Hematopoietic multipotent progenitor cell treated with erythropoietin and hydrocortisone succinate and interleukin-3 and kit ligand, for 6 days (in vitro differentiated cells): ENCODE results near the gene ESYT1.
"Not testable (repeated sequence)": the region's sequence is repeated elsewhere in the genome, so short reads cannot be mapped to it uniquely, and the experiment has no call there.

Experiments
- DNase-seq: peaks from one replicate; pipeline ENCODE4 v3.0.0-alpha.2; 2015

The ESYT1 gene

GRCh38 chr12:56129206-56129941 is 1.3 kb downstream of the ESYT1 start:
- peak; percentile 89 for DNase-seq

GRCh38 chr12:56129942-56130495 is 2.0 kb downstream of the ESYT1 start:
- DNase-seq, result no peak

DNA sequence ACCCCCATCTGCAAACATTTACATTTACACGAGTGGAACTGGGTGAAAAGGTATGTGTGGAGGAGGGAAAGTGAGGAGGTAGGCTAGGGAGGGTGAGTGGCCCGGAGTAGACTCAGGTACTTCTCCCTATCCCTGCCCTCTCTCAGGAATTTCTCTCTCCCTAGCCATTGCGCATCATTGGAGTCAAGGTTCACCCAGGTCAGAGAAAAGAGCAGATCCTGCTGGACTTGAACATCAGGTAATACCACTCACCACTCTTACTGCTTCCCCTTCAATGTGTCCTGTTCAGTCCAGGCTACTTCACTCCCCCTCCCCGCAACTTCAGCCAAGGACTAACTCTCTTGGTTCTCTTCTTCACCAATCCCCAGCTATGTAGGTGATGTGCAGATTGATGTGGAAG is 2.8 kb downstream of the ESYT1 start:
- DNase-seq, result no peak

- no peak for DNase-seq
These were observed 6.8 kb downstream of the ESYT1 start for GRCh38 chr12:56134897-56135296.

DNA sequence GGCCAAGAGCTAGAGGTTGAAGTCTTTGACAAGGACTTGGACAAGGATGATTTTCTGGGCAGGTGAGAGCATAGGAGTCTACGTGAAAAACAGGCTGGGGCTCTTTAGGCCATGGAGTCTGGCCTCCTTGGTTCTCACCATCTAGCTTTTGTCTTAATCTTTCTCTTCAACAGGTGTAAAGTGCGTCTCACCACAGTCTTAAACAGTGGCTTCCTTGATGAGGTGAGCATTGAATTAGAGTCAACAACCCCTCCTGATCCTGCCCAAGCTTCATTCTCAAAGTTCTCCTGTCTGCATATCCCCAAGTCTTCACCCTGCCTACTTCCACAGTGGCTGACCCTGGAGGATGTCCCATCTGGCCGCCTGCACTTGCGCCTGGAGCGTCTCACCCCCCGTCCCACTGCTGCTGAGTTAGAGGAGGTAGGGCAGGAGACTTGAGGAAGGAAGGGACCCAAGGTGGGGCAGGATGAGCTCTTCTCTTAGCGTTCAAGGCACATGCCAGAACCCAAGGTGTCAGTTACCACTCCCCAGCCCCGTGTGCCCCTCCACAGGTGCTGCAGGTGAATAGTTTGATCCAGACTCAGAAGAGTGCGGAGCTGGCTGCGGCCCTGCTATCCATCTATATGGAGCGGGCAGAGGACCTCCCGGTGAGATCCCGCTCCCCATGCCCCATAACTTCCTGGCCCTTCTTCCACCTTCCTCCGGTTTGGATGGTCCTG is 9.9 kb downstream of the ESYT1 start:
- no peak for DNase-seq

- DNase-seq, result no peak
These were observed 14.1 kb downstream of the ESYT1 start for GRCh38 chr12:56141946-56142784.

DNA sequence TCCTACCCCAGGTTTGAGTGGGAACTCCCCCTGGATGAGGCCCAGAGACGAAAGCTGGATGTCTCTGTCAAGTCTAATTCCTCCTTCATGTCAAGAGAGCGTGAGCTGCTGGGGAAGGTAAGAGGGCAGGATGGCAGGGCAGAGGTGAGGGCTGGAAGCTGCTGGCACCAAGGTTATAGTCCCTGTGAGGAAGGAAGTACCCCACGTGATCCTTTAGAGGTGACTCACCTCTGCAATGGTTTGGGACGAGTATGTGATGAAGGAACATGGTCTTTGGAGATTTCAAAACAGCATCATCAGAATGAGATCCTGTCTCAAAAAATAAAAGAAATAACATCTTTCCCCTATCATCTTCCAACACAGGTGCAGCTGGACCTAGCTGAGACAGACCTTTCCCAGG is 15.2 kb downstream of the ESYT1 start:
- no peak for DNase-seq

DNA sequence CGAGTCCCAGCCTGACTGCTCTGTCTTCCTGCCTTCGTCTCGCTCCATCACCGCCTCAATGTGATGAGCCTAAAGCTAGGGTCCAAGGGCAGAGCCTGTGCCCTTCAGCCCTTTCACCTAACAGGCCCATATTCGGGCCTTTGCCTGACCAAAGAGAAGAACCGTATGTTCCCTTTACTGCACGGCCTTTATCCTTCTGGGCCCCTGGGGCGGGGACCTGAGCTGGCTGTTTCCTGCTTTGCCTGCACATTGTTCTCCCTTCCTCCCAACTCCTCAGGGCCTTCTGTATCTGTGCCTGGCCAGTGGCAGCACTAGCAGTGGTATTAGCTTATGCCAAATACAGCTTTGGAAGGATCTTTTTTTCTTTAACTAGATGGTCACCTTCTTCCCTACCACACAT is 15.8 kb downstream of the ESYT1 start:
- DNase-seq, result no peak

DNA sequence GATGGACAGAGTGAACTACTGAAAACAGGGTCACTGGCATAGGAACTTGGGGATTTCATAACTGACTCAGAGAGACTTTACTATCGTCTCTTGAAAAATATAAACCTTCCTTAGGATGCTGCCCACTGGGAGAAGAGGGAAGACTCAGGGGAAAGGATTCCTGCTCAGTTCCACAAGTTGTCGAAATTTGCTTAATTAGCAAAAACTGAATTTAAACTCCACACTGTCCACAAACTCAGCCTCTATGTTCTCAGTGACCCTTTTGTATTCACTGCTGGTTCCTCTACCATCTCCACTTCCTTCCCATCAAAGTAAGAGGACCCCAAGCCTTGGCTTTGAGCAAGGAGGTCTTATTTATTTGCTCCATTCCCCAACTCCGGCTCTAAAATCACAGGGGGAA is 17.1 kb downstream of the ESYT1 start:
- no peak for DNase-seq

GRCh38 chr12:56146492-56147460 is 18.7 kb downstream of the ESYT1 start:
- no peak for DNase-seq

GRCh38 chr12:56150563-56150962 is 22.5 kb downstream of the ESYT1 start:
- DNase-seq, result peak; percentile 63

DNA sequence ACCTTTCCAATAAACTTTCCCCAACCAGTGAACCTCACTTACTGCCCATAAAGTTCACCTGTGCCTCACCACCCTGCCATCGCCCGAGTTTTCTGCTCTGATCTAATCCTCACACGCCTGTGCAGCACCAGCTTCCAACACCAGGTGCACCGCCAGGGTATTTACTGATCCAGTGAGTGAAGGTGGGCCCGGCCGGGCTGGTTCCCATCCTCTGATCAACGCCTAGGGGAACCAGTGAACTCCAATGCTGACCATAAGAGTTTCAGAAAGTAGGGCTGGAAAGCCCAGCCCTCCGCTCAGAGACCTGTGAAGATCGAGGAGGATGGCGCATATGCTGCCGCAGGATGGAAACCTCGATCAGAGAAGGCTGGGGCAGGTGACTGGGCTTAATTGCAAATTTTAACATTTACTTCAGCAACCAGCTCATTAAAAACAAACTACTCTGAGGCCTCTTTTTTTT is 23.6 kb downstream of the ESYT1 start:
- peak; percentile 83 for DNase-seq

DNA sequence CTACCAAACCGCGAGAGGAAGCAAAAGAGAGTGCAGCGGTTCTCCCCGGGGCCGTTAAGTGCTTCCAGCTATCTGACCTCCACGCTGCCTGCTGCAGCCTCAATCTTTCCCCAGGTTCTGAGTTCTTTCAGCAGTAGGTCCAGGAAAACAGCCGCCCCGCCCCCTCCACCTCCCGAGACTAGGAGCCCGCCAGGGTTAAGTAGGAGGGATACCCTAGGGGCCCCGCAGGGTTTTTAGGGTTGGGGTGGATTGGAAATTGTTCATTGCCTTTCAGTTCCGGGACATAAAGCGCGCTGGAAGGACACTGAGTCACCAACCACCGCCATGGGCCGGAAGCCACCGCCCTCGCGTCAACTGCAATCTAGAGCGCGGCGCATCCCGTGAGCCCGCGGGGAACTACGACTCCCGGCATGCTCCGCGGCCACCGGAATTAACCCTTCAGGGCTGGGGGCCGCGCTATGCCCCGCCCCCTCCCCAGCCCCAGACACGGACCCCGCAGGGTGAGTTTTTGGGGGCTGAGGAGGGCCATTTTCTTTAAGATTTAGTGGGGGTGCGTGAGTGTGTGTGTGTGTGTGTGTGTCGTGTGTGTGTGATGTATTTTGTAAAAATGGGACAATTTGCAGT is 24.2 kb downstream of the ESYT1 start, which contains the start of gene MYL6B:
MYL6B (plus strand) TSS at position 456 of the 624 bp plus-strand sequence. CDS start 1,332 bp downstream, outside the sequence.
- DNase-seq, result peak; percentile 97

- DNase-seq, result peak; percentile 42
These were observed 24.9 kb downstream of the ESYT1 start for GRCh38 chr12:56152756-56153677.

DNA sequence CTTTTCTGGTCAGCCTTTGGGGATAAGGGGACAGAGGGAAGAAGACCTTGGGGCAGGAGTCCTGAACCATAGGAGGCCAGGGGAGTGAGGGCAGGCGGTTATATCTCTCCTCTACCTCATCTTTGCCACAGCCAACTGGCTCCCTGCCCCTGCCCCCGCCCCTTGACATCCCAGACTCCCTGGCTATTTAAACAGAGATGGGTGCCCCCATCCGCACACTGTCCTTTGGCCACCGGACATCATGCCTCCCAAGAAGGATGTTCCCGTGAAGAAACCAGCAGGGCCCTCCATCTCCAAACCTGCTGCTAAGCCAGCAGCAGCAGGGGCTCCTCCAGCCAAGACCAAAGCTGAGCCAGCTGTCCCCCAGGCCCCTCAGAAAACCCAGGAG is 25.6 kb downstream of the ESYT1 start:
- no peak for DNase-seq

- DNase-seq, result peak; percentile 30
These were observed 26.2 kb downstream of the ESYT1 start for GRCh38 chr12:56154246-56154771.

DNA sequence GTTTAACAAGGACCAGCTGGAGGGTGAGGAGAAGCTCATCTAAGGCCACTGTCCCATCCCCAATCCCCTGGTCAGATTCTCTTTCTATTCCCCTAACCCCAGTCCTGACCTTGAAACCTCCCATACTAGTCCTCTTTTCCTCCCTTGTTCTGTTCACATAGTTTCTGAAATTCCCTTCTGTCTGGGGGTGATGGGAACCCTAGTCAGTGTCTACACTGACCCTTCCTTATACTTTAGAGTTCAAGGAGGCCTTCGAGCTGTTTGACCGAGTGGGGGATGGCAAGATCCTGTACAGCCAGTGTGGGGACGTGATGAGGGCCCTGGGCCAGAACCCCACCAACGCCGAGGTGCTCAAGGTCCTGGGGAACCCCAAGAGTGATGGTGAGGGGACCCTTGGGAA is 26.8 kb downstream of the ESYT1 start:
- no peak for DNase-seq

- no peak for DNase-seq
These were observed 27.3 kb downstream of the ESYT1 start for GRCh38 chr12:56155256-56155845.

DNA sequence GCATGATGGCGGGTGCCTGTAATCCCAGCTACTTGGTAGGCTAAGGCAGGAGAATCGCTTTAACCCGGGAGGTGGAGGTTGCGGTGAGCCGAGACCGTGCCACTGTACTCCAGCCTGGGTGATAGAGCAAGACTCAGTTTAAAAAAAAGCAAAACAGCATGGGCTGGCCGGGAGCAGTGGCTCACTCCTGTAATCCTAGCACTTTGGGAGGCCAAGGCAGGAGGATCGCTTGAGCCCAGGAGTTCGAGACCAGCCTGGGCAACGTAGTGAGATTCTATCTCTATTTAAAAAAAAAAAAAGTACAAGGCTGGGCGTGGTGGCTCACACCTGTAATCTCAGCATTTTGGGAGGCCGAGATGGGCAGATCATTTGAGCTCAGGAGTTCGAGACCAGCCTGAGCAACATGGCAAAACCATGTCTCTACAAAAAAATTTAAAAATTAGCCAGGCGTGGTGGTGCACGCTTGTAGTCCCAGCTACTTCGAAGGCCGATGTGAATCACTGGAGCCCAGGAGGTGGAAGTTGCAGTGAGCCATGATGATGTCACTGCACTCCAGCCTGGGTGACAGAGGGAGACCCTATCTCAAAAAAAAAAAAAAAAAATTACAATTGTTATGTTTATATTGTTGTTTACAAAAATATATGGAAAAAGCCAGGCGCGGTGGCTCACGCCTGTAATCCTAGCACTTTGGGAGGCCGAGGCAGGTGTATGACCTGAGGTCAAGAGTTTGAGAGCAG is 28.6 kb downstream of the ESYT1 start:
- DNase-seq, result not testable (repeated sequence)
